Stomach (tissue), 4 donors: ENCODE measurements around the gene PCSK2.

Experiments used
- CTCF ChIP-seq, 7 experiments: fragments of 450-650 bp in 4 of 7; fragments of 200-600 bp in 3 of 7; sonication (generic) in 3 of 7; IDR thresholded peaks; one replicate each; pipeline ENCODE4 v1.5.1; 2016 to 2019; ENCODE audit warnings: antibody characterized with exemption in 7 of 7, control low read depth in 2 of 7, mild to moderate bottlenecking in 1 of 7
- EP300 ChIP-seq: sonication (generic); formaldehyde crosslinking; IDR thresholded peaks from one replicate; pipeline ENCODE4 v1.6.1; 2017; ENCODE audit warnings: antibody characterized with exemption
- POLR2AphosphoS5 ChIP-seq, 3 donors: sonication (generic); formaldehyde crosslinking; IDR thresholded peaks; one replicate each; pipeline ENCODE4 v1.6.1; 2016; ENCODE audit warnings: antibody characterized with exemption in 3 of 3

- TF ChIP-seq POLR2AphosphoS5 (IDR thresholded peaks at IDR 0.05), result no peak
- no peak for TF ChIP-seq CTCF (IDR thresholded peaks at IDR 0.05)
- no peak for TF ChIP-seq EP300
These were observed 230.8 kb downstream of the PCSK2 start for GRCh38 chr20:17457588-17458190.
